K562 (cell line): ENCODE data around the gene SLC22A23. TPM values are rescaled to one million over a fixed set of nuclear protein-coding genes. Genes with fewer than 3 reads are reported as not detected.
A peak's percentile ranks its signal among the peaks of the same experiment; 100 is the strongest.

ENCODE experiments used
- CBFA2T2 ChIP-seq: fragments of 450-650 bp; conservative IDR thresholded peaks from 2 replicates; pipeline ENCODE4 v1.6.1; 2017; ENCODE audit warnings: mild to moderate bottlenecking
- FOXK2 ChIP-seq, 2 experiments: fragments of 450-650 bp; IDR thresholded peaks in 1 of 2; conservative IDR thresholded peaks in 1 of 2; 2 replicates each; pipeline ENCODE4 v1.6.1; 2016; ENCODE audit warnings: low read depth in 2 of 2, mild to moderate bottlenecking in 1 of 2
- GMEB1 ChIP-seq: fragments of 250-450 bp; sonication (Bioruptor Pico); IDR thresholded peaks from 2 replicates; pipeline ENCODE4 v1.4.0; 2020; ENCODE audit warnings: mild to moderate bottlenecking
- HCFC1 ChIP-seq: IDR thresholded peaks from 2 replicates; pipeline ENCODE4 v1.6.1; 2012; ENCODE audit warnings: low read depth, low read length, improper control_type of control experiment
- REST ChIP-seq, 2 experiments: fragments of 450-650 bp; formaldehyde crosslinking in 1 of 2; IDR thresholded peaks; 2 replicates each; pipeline versions ENCODE4 v1.4.0 to v1.6.1; 2014 to 2020; ENCODE audit warnings: mild to moderate bottlenecking in 2 of 2, borderline replicate concordance in 1 of 2, low read depth in 1 of 2
- SAP30 ChIP-seq: fragments of 200-600 bp; sonication (generic); IDR thresholded peaks from 2 replicates; pipeline ENCODE4 v1.6.1; 2012; ENCODE audit warnings: borderline replicate concordance, low read depth, mild to moderate bottlenecking, moderate library complexity, low read length, control low read depth, inconsistent platforms; ENCODE audit not compliant: insufficient read depth, poor library complexity, severe bottlenecking
- TCFL5 ChIP-seq: fragments of 250-450 bp; sonication (Bioruptor Pico); conservative IDR thresholded peaks from 2 replicates; pipeline ENCODE4 v1.6.1; 2021; ENCODE audit warnings: mild to moderate bottlenecking, moderate library complexity, matching md5 sums
- XRCC3 ChIP-seq: fragments of 450-650 bp; IDR thresholded peaks from 2 replicates; pipeline ENCODE4 v1.6.1; 2017; ENCODE audit warnings: mild to moderate bottlenecking, moderate library complexity
- ZNF274 ChIP-seq: IDR thresholded peaks from 2 replicates; pipeline ENCODE4 v1.6.1; 2011; ENCODE audit warnings: low read depth, mild to moderate bottlenecking, low read length, moderate library complexity, borderline replicate concordance
- polyA plus RNA-seq, 8 experiments: library from polyadenylated mRNA; depleted of rRNA in 4 of 8; stranded (reverse) in 5 of 8; unstranded in 3 of 8; fragments of >200 nt; fragmentation: Nextera tagmentation in 2 of 8; fragmentation: Illumina TruSeq in 1 of 8; extraction: Ambion mirVana in 2 of 8; extraction: Trizol in 1 of 8; gene quantifications; 2 replicates each; pipeline versions ENCODE4 v1.2.1 to v1.2.3, GENCODE V29; 2011 to 2014; ENCODE audit warnings: inconsistent platforms in 1 of 8, missing spikeins in 1 of 8
- total RNA-seq, 7 experiments: library from RNA; depleted of rRNA in 6 of 7; stranded (reverse); fragments of >200 nt in 6 of 7; fragmentation: Illumina TruSeq in 2 of 7; extraction: Trizol in 2 of 7; gene quantifications; 2 replicates each; pipeline versions ENCODE4 v1.2.1 to v1.2.3, GENCODE V29; 2011 to 2021; ENCODE audit warnings: low replicate concordance in 1 of 7
- TF ChIP-seq, protein P1 (sequence below): sonication (generic); IDR thresholded peaks from 2 replicates; pipeline ENCODE4 v1.6.1; 2016
- TF ChIP-seq, protein P2 (sequence below): fragments of 450-650 bp; IDR thresholded peaks from 2 replicates; pipeline ENCODE4 v1.6.1; 2018; ENCODE audit not compliant: partially characterized antibody

The SLC22A23 gene
- total and polyA plus RNA-seq, 9 of the 15 experiments (the other 6 are each of a cell fraction or from before 2014, with no cell fraction given), result 0.30 to 8.7 (median 2.5) TPM

- TF ChIP-seq SAP30 (no peak), GMEB1 (no peak), ZNF274 (no peak), XRCC3 (no peak), CBFA2T2 (no peak), REST (IDR thresholded peaks at IDR 0.05; ENCODE audit: borderline replicate concordance) (peak; percentile 20; the same call in 1 of the 2 replicates), REST (CRISPR knock-in tag; IDR thresholded peaks at IDR 0.05; ENCODE audit: low read depth) (no peak), FOXK2 (conservative IDR thresholded peaks at IDR 0.05 in 1 of 2, IDR thresholded peaks at IDR 0.05 in 1 of 2; ENCODE audit: low read depth in 2 of 2) (peak; percentile 33 to 36; a peak in 1 of 4 replicates), TCFL5 (CRISPR knock-in tag) (0 out of 2 replicates have a peak, but pooled peaks have one; percentile 44), HCFC1 (no peak)
- TF ChIP-seq, protein P1, sequence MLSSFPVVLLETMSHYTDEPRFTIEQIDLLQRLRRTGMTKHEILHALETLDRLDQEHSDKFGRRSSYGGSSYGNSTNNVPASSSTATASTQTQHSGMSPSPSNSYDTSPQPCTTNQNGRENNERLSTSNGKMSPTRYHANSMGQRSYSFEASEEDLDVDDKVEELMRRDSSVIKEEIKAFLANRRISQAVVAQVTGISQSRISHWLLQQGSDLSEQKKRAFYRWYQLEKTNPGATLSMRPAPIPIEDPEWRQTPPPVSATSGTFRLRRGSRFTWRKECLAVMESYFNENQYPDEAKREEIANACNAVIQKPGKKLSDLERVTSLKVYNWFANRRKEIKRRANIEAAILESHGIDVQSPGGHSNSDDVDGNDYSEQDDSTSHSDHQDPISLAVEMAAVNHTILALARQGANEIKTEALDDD, result no peak
- TF ChIP-seq, protein P2, sequence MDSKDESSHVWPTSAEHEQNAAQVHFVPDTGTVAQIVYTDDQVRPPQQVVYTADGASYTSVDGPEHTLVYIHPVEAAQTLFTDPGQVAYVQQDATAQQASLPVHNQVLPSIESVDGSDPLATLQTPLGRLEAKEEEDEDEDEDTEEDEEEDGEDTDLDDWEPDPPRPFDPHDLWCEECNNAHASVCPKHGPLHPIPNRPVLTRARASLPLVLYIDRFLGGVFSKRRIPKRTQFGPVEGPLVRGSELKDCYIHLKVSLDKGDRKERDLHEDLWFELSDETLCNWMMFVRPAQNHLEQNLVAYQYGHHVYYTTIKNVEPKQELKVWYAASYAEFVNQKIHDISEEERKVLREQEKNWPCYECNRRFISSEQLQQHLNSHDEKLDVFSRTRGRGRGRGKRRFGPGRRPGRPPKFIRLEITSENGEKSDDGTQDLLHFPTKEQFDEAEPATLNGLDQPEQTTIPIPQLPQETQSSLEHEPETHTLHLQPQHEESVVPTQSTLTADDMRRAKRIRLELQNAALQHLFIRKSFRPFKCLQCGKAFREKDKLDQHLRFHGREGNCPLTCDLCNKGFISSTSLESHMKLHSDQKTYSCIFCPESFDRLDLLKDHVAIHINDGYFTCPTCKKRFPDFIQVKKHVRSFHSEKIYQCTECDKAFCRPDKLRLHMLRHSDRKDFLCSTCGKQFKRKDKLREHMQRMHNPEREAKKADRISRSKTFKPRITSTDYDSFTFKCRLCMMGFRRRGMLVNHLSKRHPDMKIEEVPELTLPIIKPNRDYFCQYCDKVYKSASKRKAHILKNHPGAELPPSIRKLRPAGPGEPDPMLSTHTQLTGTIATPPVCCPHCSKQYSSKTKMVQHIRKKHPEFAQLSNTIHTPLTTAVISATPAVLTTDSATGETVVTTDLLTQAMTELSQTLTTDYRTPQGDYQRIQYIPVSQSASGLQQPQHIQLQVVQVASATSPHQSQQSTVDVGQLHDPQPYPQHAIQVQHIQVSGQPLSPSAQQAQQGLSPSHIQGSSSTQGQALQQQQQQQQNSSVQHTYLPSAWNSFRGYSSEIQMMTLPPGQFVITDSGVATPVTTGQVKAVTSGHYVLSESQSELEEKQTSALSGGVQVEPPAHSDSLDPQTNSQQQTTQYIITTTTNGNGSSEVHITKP, result no peak
Measured at GRCh38 chr6:3337521-3338350, 119.1 kb downstream of the SLC22A23 start (continued).
